WTC11 (cell line): ENCODE results near the gene ZFHX3. TPM values are rescaled to one million over a fixed set of nuclear protein-coding genes. Genes with fewer than 3 reads are reported as not detected.

Experiments used
- ATAC-seq: fragments of 200-7000 bp; cut with Tn5 transposase; 2 replicates; pipeline ENCODE4 v1.10.0; 2021; ENCODE audit warnings: mild to moderate bottlenecking, moderate library complexity
- CTCF ChIA-PET: fragments of 300-600 bp; sonication (Branson Sonifier 250); formaldehyde crosslinking; loops from one replicate; lab custom pipeline; 2021; ENCODE audit warnings: antibody characterized with exemption; lab: Charles Lee
- POLR2A ChIA-PET: fragments of 350-600 bp; sonication (Branson Sonifier 250); formaldehyde crosslinking; loops from one replicate; lab custom pipeline; 2021; ENCODE audit warnings: antibody characterized with exemption; lab: Charles Lee
- DNase-seq: peaks from one replicate; pipeline ENCODE4 v3.0.0; 2021; ENCODE audit warnings: low spot score
- H3K27ac Mint-ChIP-seq: 2 replicates; pipeline ENCODE4 v1.8.0; 2021; ENCODE audit warnings: mixed read lengths
- H3K27me3 Mint-ChIP-seq: 2 replicates; pipeline ENCODE4 v1.8.0; 2021; ENCODE audit warnings: low read depth, mild to moderate bottlenecking, moderate library complexity, mixed read lengths
- H3K36me3 Mint-ChIP-seq: 2 replicates; pipeline ENCODE4 v1.8.0; 2021; ENCODE audit warnings: mixed read lengths
- H3K4me1 Mint-ChIP-seq: 2 replicates; pipeline ENCODE4 v1.8.0; 2022; ENCODE audit warnings: mixed read lengths
- H3K4me3 Mint-ChIP-seq: 2 replicates; pipeline ENCODE4 v1.8.0; 2021; ENCODE audit warnings: mild to moderate bottlenecking, moderate library complexity, mixed read lengths
- H3K9me3 Mint-ChIP-seq: 2 replicates; pipeline ENCODE4 v1.8.0; 2021; ENCODE audit warnings: mixed read lengths
- ATF1 ChIP-seq: sonication (generic); formaldehyde crosslinking; IDR thresholded peaks from 2 replicates; pipeline ENCODE4 v1.8.1; 2023; ENCODE audit warnings: mild to moderate bottlenecking, moderate library complexity, missing genetic modification reagents
- CREM ChIP-seq: sonication (generic); formaldehyde crosslinking; IDR thresholded peaks from 2 replicates; pipeline ENCODE4 v1.8.1; 2022; ENCODE audit warnings: mild to moderate bottlenecking, missing genetic modification reagents, moderate library complexity
- E2F1 ChIP-seq: sonication (generic); formaldehyde crosslinking; IDR thresholded peaks from 2 replicates; pipeline ENCODE4 v1.8.0; 2022; ENCODE audit warnings: mild to moderate bottlenecking, missing genetic modification reagents
- EMX1 ChIP-seq: fragments of 250-450 bp; sonication (Bioruptor Pico); IDR thresholded peaks from 2 replicates; pipeline ENCODE4 v1.8.0; 2021; ENCODE audit warnings: mild to moderate bottlenecking
- GRHL2 ChIP-seq: fragments of 250-450 bp; sonication (Bioruptor Pico); IDR thresholded peaks from 2 replicates; pipeline ENCODE4 v1.8.0; 2022; ENCODE audit warnings: mild to moderate bottlenecking, moderate library complexity; ENCODE audit not compliant: insufficient replicate concordance, severe bottlenecking
- HMGA2 ChIP-seq: fragments of 250-450 bp; sonication (Bioruptor Pico); IDR thresholded peaks from 2 replicates; pipeline ENCODE4 v1.4.0; 2021; ENCODE audit warnings: mild to moderate bottlenecking, moderate library complexity
- JAZF1 ChIP-seq: fragments of 250-450 bp; sonication (Bioruptor Pico); IDR thresholded peaks from 2 replicates; pipeline ENCODE4 v1.9.0; 2021; ENCODE audit warnings: moderate library complexity, mild to moderate bottlenecking, inconsistent platforms
- KAT7 ChIP-seq: sonication (generic); formaldehyde crosslinking; IDR thresholded peaks from 2 replicates; pipeline ENCODE4 v1.8.1; 2023; ENCODE audit warnings: missing genetic modification reagents, mild to moderate bottlenecking, borderline replicate concordance
- MAX ChIP-seq: sonication (generic); formaldehyde crosslinking; IDR thresholded peaks from 2 replicates; pipeline ENCODE4 v1.8.0; 2022; ENCODE audit warnings: mild to moderate bottlenecking, missing genetic modification reagents
- MLX ChIP-seq: sonication (generic); formaldehyde crosslinking; IDR thresholded peaks from 2 replicates; pipeline ENCODE4 v1.8.1; 2023; ENCODE audit warnings: mild to moderate bottlenecking, missing genetic modification reagents, moderate library complexity
- MYBL2 ChIP-seq: sonication (generic); formaldehyde crosslinking; IDR thresholded peaks from 2 replicates; pipeline ENCODE4 v1.8.1; 2023; ENCODE audit warnings: mild to moderate bottlenecking, moderate library complexity, missing genetic modification reagents
- SOX15 ChIP-seq: fragments of 250-450 bp; sonication (Bioruptor Pico); IDR thresholded peaks from 2 replicates; pipeline ENCODE4 v1.9.0; 2021; ENCODE audit warnings: mild to moderate bottlenecking
- SP1 ChIP-seq: sonication (generic); formaldehyde crosslinking; conservative IDR thresholded peaks from 2 replicates; pipeline ENCODE4 v1.8.1; 2022; ENCODE audit warnings: missing genetic modification reagents
- ZBTB21 ChIP-seq: sonication (generic); formaldehyde crosslinking; IDR thresholded peaks from 2 replicates; pipeline ENCODE4 v1.8.1; 2023; ENCODE audit warnings: mild to moderate bottlenecking, missing genetic modification reagents, borderline replicate concordance
- ZMAT4 ChIP-seq: fragments of 250-450 bp; sonication (Bioruptor Pico); IDR thresholded peaks from 2 replicates; pipeline ENCODE4 v1.9.0; 2021; ENCODE audit warnings: mild to moderate bottlenecking
- ZNF138 ChIP-seq: sonication (generic); formaldehyde crosslinking; conservative IDR thresholded peaks from 2 replicates; pipeline ENCODE4 v1.8.1; 2022; ENCODE audit warnings: mild to moderate bottlenecking, moderate library complexity, missing genetic modification reagents
- ZNF232 ChIP-seq: sonication (generic); formaldehyde crosslinking; IDR thresholded peaks from 2 replicates; pipeline ENCODE4 v1.8.0; 2022; ENCODE audit warnings: mild to moderate bottlenecking, missing genetic modification reagents
- total RNA-seq: library from RNA; stranded (reverse); gene quantifications from 3 replicates; pipeline ENCODE4 v1.2.3, GENCODE V29; 2021
- TF ChIP-seq, protein P1 (sequence below): fragments of 250-450 bp; sonication (Bioruptor Pico); IDR thresholded peaks from 2 replicates; pipeline ENCODE4 v2.1.2; 2022; ENCODE audit warnings: mild to moderate bottlenecking, moderate library complexity
- TF ChIP-seq, protein P2 (sequence below): fragments of 250-450 bp; sonication (Bioruptor Pico); conservative IDR thresholded peaks from 2 replicates; pipeline ENCODE4 v1.9.0; 2021; ENCODE audit warnings: mild to moderate bottlenecking
- TF ChIP-seq, protein P3 (sequence below): sonication (generic); formaldehyde crosslinking; IDR thresholded peaks from 2 replicates; pipeline ENCODE4 v1.8.1; 2022; ENCODE audit warnings: low read depth, missing genetic modification reagents, borderline replicate concordance
- TF ChIP-seq, protein P4 (sequence below): sonication (generic); formaldehyde crosslinking; IDR thresholded peaks from 2 replicates; pipeline ENCODE4 v1.8.0; 2023; ENCODE audit warnings: missing genetic modification reagents, mild to moderate bottlenecking, borderline replicate concordance

Gene ZFHX3
- total RNA-seq, 1 experiment from 2014 or later = 5.7 TPM

DNA sequence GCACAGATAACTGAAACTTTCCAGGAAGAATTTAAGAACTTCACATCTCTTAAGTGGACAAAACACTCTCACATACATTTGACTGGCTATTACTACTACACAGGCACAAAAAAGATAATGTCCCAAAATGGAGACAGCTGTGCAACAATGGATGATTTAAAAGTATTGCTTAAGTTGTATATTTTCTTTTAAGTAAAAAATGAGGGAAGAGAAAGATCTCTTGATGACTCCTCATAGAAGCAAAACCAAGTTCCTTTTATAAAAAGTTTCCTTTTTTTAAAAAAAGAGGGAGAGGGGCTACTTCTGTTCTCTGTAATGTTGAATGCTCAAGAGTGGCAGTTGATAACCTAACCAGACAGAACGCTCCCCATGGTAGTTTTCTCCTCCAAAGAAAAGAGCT is 195.5 kb downstream of the ZFHX3 start (continued):
- TF ChIP-seq CREM (CRISPR knock-in tag) = no peak
- TF ChIP-seq, all 79 proteins: peak for 0

- H3K4me1 Mint-ChIP-seq = peaks cover 36% of the 10 kb centered on the region
- H3K27me3 Mint-ChIP-seq = no peaks in the 10 kb centered on the region; the same call in 1 of the 2 replicates
- TF ChIP-seq HMGA2 (CRISPR knock-in tag) (no peak), MAX (CRISPR knock-in tag) (no peak), GRHL2 (no peak), EMX1 (CRISPR knock-in tag) (no peak), MLX (no peak), ZBTB21 (CRISPR knock-in tag) (no peak)
- TF ChIP-seq, protein P1, sequence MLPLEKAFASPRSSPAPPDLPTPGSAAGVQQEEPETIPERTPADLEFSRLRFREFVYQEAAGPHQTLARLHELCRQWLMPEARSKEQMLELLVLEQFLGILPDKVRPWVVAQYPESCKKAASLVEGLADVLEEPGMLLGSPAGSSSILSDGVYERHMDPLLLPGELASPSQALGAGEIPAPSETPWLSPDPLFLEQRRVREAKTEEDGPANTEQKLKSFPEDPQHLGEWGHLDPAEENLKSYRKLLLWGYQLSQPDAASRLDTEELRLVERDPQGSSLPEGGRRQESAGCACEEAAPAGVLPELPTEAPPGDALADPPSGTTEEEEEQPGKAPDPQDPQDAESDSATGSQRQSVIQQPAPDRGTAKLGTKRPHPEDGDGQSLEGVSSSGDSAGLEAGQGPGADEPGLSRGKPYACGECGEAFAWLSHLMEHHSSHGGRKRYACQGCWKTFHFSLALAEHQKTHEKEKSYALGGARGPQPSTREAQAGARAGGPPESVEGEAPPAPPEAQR (CRISPR knock-in tag) = no peak
- TF ChIP-seq, all 79 proteins: peak for 0
Measured at GRCh38 chr16:72850853-72851252, 197.1 kb downstream of the ZFHX3 start.

GRCh38 chr16:72850021-72850420 is 197.9 kb downstream of the ZFHX3 start:
- CTCF ChIA-PET = interaction anchor here (0.6 to 8.0 kb wide), 6 partner anchors 13 to 1106 kb away, joined by 3 to 101 read pairs (median 4); no protein-coding TSS in a partner anchor
- H3K4me1 Mint-ChIP-seq = peaks cover 40% of the 10 kb centered on the region
- H3K27ac Mint-ChIP-seq = no peak overlapping the region
- no peaks in the 10 kb centered on the region for H3K36me3 Mint-ChIP-seq
- ATAC-seq = no peak
- no peak for DNase-seq
- no peak overlapping the region for H3K4me3 Mint-ChIP-seq
- POLR2A ChIA-PET = no interaction called here
- H3K27me3 Mint-ChIP-seq = no peaks in the 10 kb centered on the region; the same call in 1 of the 2 replicates
- no peaks in the 10 kb centered on the region for H3K9me3 Mint-ChIP-seq
- TF ChIP-seq MYBL2 (CRISPR knock-in tag) (no peak), SP1 (CRISPR knock-in tag) (no peak), E2F1 (CRISPR knock-in tag) (no peak), ATF1 (CRISPR knock-in tag) (no peak), JAZF1 (CRISPR knock-in tag) (no peak), ZMAT4 (CRISPR knock-in tag) (no peak), ZNF232 (CRISPR knock-in tag) (no peak), ZBTB21 (CRISPR knock-in tag) (no peak), ZNF138 (CRISPR knock-in tag) (no peak), SOX15 (CRISPR knock-in tag) (no peak), KAT7 (CRISPR knock-in tag) (no peak)
- TF ChIP-seq, protein P2, sequence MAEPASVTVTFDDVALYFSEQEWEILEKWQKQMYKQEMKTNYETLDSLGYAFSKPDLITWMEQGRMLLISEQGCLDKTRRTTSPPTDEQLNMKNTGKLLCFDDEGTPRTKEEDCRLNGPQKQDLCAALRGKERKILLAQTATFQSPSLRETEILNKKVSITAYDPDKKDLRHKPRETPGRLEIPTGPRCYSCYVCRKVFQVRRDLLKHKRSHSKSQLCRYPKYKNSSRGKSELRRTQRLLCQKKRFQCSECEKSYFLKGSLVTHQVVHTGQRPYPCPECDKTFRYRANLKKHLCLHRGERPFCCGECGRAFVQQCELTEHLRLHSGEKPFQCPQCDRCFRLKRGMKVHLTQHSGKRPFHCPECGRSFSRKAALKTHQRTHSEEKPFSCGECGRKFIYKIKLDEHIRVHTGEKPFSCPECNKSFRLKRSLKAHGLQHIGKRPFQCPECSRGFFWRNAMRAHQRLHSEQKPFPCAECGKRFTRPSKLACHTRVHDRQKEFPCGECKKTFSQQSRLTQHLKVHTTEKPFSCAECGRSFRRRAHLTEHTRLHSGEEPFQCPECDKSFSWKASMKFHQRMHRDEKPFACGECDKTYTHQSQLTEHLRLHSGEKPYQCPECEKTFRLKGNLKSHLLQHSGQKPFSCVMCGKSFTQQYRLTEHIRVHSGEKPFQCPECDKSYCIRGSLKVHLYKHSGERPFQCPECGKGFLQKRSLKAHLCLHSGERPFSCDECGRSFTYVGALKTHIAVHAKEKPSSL (CRISPR knock-in tag) = no peak
- TF ChIP-seq, protein P3, sequence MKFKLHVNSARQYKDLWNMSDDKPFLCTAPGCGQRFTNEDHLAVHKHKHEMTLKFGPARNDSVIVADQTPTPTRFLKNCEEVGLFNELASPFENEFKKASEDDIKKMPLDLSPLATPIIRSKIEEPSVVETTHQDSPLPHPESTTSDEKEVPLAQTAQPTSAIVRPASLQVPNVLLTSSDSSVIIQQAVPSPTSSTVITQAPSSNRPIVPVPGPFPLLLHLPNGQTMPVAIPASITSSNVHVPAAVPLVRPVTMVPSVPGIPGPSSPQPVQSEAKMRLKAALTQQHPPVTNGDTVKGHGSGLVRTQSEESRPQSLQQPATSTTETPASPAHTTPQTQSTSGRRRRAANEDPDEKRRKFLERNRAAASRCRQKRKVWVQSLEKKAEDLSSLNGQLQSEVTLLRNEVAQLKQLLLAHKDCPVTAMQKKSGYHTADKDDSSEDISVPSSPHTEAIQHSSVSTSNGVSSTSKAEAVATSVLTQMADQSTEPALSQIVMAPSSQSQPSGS (CRISPR knock-in tag) = no peak
- TF ChIP-seq, protein P4, sequence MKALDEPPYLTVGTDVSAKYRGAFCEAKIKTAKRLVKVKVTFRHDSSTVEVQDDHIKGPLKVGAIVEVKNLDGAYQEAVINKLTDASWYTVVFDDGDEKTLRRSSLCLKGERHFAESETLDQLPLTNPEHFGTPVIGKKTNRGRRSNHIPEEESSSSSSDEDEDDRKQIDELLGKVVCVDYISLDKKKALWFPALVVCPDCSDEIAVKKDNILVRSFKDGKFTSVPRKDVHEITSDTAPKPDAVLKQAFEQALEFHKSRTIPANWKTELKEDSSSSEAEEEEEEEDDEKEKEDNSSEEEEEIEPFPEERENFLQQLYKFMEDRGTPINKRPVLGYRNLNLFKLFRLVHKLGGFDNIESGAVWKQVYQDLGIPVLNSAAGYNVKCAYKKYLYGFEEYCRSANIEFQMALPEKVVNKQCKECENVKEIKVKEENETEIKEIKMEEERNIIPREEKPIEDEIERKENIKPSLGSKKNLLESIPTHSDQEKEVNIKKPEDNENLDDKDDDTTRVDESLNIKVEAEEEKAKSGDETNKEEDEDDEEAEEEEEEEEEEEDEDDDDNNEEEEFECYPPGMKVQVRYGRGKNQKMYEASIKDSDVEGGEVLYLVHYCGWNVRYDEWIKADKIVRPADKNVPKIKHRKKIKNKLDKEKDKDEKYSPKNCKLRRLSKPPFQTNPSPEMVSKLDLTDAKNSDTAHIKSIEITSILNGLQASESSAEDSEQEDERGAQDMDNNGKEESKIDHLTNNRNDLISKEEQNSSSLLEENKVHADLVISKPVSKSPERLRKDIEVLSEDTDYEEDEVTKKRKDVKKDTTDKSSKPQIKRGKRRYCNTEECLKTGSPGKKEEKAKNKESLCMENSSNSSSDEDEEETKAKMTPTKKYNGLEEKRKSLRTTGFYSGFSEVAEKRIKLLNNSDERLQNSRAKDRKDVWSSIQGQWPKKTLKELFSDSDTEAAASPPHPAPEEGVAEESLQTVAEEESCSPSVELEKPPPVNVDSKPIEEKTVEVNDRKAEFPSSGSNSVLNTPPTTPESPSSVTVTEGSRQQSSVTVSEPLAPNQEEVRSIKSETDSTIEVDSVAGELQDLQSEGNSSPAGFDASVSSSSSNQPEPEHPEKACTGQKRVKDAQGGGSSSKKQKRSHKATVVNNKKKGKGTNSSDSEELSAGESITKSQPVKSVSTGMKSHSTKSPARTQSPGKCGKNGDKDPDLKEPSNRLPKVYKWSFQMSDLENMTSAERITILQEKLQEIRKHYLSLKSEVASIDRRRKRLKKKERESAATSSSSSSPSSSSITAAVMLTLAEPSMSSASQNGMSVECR (CRISPR knock-in tag) = no peak

More at GRCh38 chr16:72850853-72851252, 197.1 kb downstream of the ZFHX3 start:
- no peak overlapping the region for H3K4me3 Mint-ChIP-seq
- ChIA-PET CTCF (interaction anchor here (0.6 to 1.2 kb wide), 2 partner anchors 14 to 200 kb away, joined by 3 to 5 read pairs; no protein-coding TSS in a partner anchor), POLR2A (interaction anchor here (1.1 kb wide), 1 partner anchor 9 kb away, joined by 3 read pairs; no protein-coding TSS in a partner anchor)
- no peak overlapping the region for H3K27ac Mint-ChIP-seq
- H3K36me3 Mint-ChIP-seq = no peaks in the 10 kb centered on the region
- no peaks in the 10 kb centered on the region for H3K9me3 Mint-ChIP-seq
- no peak for ATAC-seq
- no peak for DNase-seq
